Mesothelial cell of epicardium (in vitro differentiated cells): Measurements from ENCODE around the gene PRKCA. TPM values are rescaled to one million over a fixed set of nuclear protein-coding genes. Genes with fewer than 3 reads are reported as not detected.

Experiments used
- DNase-seq, 2 experiments: peaks; one replicate each; pipeline ENCODE4 v3.0.0; 2021; ENCODE audit warnings: low spot score in 2 of 2; ENCODE audit not compliant: unreplicated experiment in 2 of 2
- H3K27ac Mint-ChIP-seq: 2 replicates; pipeline ENCODE4 v1.8.0; 2021; ENCODE audit warnings: mixed read lengths
- H3K27me3 Mint-ChIP-seq: 2 replicates; pipeline ENCODE4 v1.8.0; 2021; ENCODE audit warnings: low read depth, mixed read lengths
- H3K36me3 Mint-ChIP-seq: 2 replicates; pipeline ENCODE4 v1.8.0; 2021; ENCODE audit warnings: mixed read lengths
- H3K4me1 Mint-ChIP-seq: 2 replicates; pipeline ENCODE4 v1.8.0; 2021; ENCODE audit warnings: mixed read lengths
- H3K4me3 Mint-ChIP-seq: 2 replicates; pipeline ENCODE4 v1.8.0; 2021; ENCODE audit warnings: mild to moderate bottlenecking, moderate library complexity, mixed read lengths
- H3K9me3 Mint-ChIP-seq: 2 replicates; pipeline ENCODE4 v1.8.0; 2021; ENCODE audit warnings: mixed read lengths
- total RNA-seq: library from RNA; stranded (reverse); gene quantifications from 3 replicates; pipeline ENCODE4 v1.2.1, GENCODE V29; 2021
- TF ChIP-seq, protein P1 (sequence below): fragments of 200-600 bp; sonication (generic); IDR thresholded peaks from one replicate; pipeline ENCODE4 v1.5.0; 2021; ENCODE audit warnings: antibody characterized with exemption; ENCODE audit not compliant: unreplicated experiment

The PRKCA gene
- total RNA-seq, 1 donor from 2014 or later: 15.2 TPM

DNA sequence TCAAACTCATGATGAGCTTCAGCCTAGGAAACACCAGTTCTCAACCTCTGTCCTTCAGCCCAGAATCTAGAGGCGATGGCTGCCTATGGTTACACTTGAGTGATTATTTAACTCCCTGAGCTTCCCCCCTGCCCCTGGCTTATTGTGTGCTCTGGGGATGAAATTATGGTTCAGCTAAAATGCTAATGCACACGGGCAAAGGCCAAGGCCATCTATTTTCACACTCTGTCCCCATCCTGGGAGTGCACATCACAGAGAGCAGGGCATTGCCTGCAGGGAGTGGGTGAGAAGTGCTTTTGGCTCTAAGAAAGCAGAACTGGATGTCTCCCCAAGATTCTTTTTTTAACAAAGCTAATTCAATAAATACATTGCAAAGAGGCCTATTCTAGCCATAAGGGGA lies 510.9 kb downstream of the PRKCA start:
- Mint-ChIP-seq H3K4me3 (no peak overlapping the region), H3K27ac (no peak overlapping the region), H3K36me3 (no peaks in the 10 kb centered on the region), H3K4me1 (no peaks in the 10 kb centered on the region), H3K27me3 (peaks cover 24% of the 10 kb centered on the region), H3K9me3 (peaks cover 10% of the 10 kb centered on the region)
- no peak for DNase-seq
- TF ChIP-seq, protein P1, sequence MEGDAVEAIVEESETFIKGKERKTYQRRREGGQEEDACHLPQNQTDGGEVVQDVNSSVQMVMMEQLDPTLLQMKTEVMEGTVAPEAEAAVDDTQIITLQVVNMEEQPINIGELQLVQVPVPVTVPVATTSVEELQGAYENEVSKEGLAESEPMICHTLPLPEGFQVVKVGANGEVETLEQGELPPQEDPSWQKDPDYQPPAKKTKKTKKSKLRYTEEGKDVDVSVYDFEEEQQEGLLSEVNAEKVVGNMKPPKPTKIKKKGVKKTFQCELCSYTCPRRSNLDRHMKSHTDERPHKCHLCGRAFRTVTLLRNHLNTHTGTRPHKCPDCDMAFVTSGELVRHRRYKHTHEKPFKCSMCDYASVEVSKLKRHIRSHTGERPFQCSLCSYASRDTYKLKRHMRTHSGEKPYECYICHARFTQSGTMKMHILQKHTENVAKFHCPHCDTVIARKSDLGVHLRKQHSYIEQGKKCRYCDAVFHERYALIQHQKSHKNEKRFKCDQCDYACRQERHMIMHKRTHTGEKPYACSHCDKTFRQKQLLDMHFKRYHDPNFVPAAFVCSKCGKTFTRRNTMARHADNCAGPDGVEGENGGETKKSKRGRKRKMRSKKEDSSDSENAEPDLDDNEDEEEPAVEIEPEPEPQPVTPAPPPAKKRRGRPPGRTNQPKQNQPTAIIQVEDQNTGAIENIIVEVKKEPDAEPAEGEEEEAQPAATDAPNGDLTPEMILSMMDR: no peak

DNA sequence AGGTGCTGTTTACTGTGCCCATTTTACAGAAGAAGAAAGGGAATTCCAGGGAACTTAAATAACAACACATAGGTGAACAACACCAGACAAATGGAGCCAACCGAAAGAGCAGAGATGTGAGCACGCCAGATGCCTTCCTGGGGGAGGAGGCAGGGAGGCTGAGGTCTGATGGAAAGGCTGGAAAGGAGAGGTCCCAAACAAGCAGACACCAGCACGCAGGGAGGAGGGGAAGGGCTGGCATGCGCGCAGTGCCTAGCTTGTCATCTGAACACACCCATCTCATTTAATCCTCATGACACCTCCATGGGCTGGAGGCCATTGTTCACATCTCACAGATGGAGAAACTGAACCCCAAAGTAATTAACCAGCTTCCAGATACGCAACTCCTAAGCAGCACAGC lies 511.6 kb downstream of the PRKCA start:
- TF ChIP-seq, protein P1: no peak
- DNase-seq: no peak
- Mint-ChIP-seq H3K4me1 (no peaks in the 10 kb centered on the region), H3K36me3 (no peaks in the 10 kb centered on the region), H3K27me3 (peaks cover 26% of the 10 kb centered on the region), H3K9me3 (peaks cover 12% of the 10 kb centered on the region), H3K4me3 (no peak overlapping the region), H3K27ac (no peak overlapping the region)

DNA sequence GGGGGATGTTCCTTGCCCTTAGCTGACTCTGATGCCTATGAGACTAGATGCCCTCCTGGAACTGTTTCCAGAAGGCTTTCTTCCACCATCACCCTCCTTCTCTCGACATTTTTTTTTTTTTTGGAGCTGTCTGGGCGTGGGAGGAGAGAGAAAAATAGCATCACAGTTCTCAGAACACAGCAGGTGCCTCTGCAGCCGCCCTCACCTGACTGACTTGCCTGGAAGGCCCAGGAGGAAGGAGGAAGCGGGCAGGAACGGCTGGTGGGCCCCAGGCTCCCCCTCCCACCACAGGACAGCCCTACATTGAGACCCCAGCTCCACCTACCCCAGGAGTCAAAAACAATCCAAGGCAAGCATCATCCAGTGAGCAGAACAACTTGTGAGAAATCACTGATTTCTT lies 512.2 kb downstream of the PRKCA start:
- DNase-seq: no peak
- H3K36me3 Mint-ChIP-seq: no peaks in the 10 kb centered on the region
- peaks cover 15% of the 10 kb centered on the region for H3K9me3 Mint-ChIP-seq
- TF ChIP-seq, protein P1: no peak
- H3K27me3 Mint-ChIP-seq: peaks cover 26% of the 10 kb centered on the region
- H3K27ac Mint-ChIP-seq: no peak overlapping the region
- no peak overlapping the region for H3K4me3 Mint-ChIP-seq
- H3K4me1 Mint-ChIP-seq: no peaks in the 10 kb centered on the region

DNA sequence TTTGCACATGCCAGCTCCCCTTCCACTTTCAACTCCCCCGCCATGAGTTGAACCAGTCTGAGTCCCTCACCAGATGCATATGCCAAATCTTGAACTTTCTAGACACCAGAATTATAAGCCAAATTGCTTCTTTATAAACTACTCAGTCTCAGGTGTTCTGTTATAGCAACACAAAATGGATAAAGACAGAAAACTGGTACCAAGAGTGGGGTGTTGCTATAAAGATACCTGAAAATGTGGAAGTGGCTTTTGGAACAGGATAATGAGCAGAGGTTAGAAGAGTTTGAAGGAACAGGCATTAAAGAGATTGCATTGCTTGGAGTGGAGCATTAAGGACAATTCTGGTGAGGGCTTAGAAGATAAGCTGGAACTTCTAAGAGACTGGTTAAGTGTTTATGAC lies 515.3 kb downstream of the PRKCA start:
- H3K36me3 Mint-ChIP-seq: no peaks in the 10 kb centered on the region
- no peak overlapping the region for H3K27ac Mint-ChIP-seq
- peaks cover 24% of the 10 kb centered on the region for H3K27me3 Mint-ChIP-seq
- no peaks in the 10 kb centered on the region for H3K4me1 Mint-ChIP-seq
- TF ChIP-seq, protein P1: no peak
- H3K9me3 Mint-ChIP-seq: peaks cover 15% of the 10 kb centered on the region
- no peak overlapping the region for H3K4me3 Mint-ChIP-seq
- DNase-seq: no peak

DNA sequence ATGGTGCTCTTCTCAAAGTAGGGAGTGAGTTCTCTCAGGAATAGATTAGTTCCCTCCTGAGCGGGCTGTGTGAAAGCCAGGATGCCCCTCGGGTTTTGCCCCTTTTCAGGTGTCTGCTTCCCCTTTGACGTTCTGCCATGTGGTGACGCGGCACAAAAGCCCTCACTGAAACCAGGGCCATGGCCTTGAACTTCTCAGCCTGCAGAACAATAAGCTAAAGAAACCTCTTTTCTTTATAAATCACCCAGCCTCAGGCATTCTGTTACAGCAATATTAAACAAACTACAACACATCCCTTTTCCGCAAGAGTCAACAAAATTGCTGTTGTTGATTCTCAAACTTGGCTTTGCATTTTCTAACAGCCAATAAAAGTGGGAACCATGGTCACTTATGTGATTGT lies 517.1 kb downstream of the PRKCA start:
- Mint-ChIP-seq H3K9me3 (peaks cover 15% of the 10 kb centered on the region), H3K36me3 (no peaks in the 10 kb centered on the region), H3K27ac (no peak overlapping the region), H3K27me3 (peaks cover 19% of the 10 kb centered on the region), H3K4me3 (no peak overlapping the region), H3K4me1 (no peaks in the 10 kb centered on the region)
- TF ChIP-seq, protein P1: no peak
- DNase-seq: no peak

DNA sequence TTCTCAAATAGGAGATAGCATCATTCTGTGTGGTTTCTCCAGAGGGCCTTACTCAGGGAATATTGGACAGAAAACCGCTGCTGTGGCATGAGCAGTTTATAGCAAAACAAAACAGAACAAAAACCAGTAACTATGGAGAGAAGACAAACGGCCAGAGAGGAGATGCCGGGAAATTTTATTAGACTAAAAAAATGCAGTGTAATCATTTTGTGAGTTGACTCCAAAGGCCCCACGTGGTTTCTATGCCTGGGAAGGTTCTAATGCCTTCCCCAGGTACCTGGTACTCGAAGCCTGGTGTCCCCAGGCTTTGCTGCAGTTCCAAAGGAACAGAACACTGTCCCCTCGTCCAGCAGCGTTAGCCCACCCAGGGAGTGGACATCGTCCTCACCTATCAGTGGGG lies 519.6 kb downstream of the PRKCA start:
- TF ChIP-seq, protein P1: no peak
- DNase-seq: no peak

More for the DNA sequence above, 519.6 kb downstream of the PRKCA start:
- Mint-ChIP-seq H3K27me3 (peaks cover 25% of the 10 kb centered on the region), H3K9me3 (peaks cover 15% of the 10 kb centered on the region), H3K4me1 (no peaks in the 10 kb centered on the region), H3K4me3 (no peak overlapping the region), H3K36me3 (no peaks in the 10 kb centered on the region), H3K27ac (no peak overlapping the region)
